HCT116 (cell line): ENCODE results near the gene UPP1. TPM values are rescaled to one million over a fixed set of nuclear protein-coding genes. Genes with fewer than 3 reads are reported as not detected.

Experiments used
- ATAC-seq: fragments of 200-7000 bp; cut with Tn5 transposase; 2 replicates; pipeline ENCODE4 v1.9.1; 2020; ENCODE audit warnings: mild to moderate bottlenecking, moderate library complexity
- BruUV-seq: library from RNA; stranded (reverse); fragments of 400-500 nt; replicated peaks from 2 replicates; lab custom pipeline; 2021; lab: Mats Ljungman, UMichigan
- CTCF ChIA-PET: fragments of 300-600 bp; sonication (Branson Sonifier 250); formaldehyde crosslinking; loops from one replicate; lab custom pipeline; 2021; ENCODE audit warnings: antibody characterized with exemption; lab: Charles Lee
- POLR2A ChIA-PET: fragments of 300-600, 350-600 bp; sonication (Branson Sonifier 250); formaldehyde crosslinking; loops from one replicate; lab custom pipeline; 2021; ENCODE audit warnings: antibody characterized with exemption; lab: Charles Lee
- RAD21 ChIA-PET, 2 experiments: fragments of 300-600 bp; sonication (Branson Sonifier 250); formaldehyde crosslinking; loops; one replicate each; lab custom pipeline; 2023; ENCODE audit warnings: low total read pairs in 2 of 2; ENCODE audit not compliant: uncharacterized antibody in 2 of 2, unreplicated experiment in 2 of 2, low non-redundant PET in 1 of 2; lab: Charles Lee
- DNase-seq: peaks from one replicate; pipeline ENCODE4 v3.0.0-alpha.2; 2010; ENCODE audit warnings: low read depth, low spot score
- H2AFZ ChIP-seq: fragments of 200-600 bp; shearing (Covaris generic), sonication (generic); 2 replicates; pipeline ENCODE4 v1.6.1; 2017; ENCODE audit warnings: low read depth, mixed run types, mixed read lengths, antibody characterized with exemption, low read length; ENCODE audit not compliant: poor library complexity, severe bottlenecking
- H3K27ac ChIP-seq: 2 replicates; pipeline ENCODE4 v1.5.1; 2012; ENCODE audit warnings: low read depth, low read length
- H3K27me3 ChIP-seq: fragments of 200-600 bp; sonication (generic); 2 replicates; pipeline ENCODE4 v1.6.1; 2016; ENCODE audit warnings: mixed run types, low read length, mixed read lengths; ENCODE audit not compliant: insufficient read depth
- H3K36me3 ChIP-seq, 2 experiments: fragments of 200-500 bp in 1 of 2; fragments of 200-600 bp in 1 of 2; sonication (Bioruptor generic) in 1 of 2; sonication (generic) in 1 of 2; 2 replicates each; pipeline versions ENCODE4 v1.5.1 to v1.6.1; 2014 to 2016; ENCODE audit warnings: low read length in 2 of 2, inconsistent platforms in 1 of 2, mixed read lengths in 1 of 2, mixed run types in 1 of 2; ENCODE audit not compliant: insufficient read depth in 2 of 2, control insufficient read depth in 1 of 2
- H3K4me1 ChIP-seq, 2 experiments: fragments of 200-600 bp in 1 of 2; sonication (generic) in 1 of 2; 2 replicates each; pipeline versions ENCODE4 v1.5.1 to v1.6.1; 2012 to 2017; ENCODE audit warnings: low read length in 2 of 2, inconsistent platforms in 1 of 2, mild to moderate bottlenecking in 1 of 2, mixed read lengths in 1 of 2, mixed run types in 1 of 2, moderate library complexity in 1 of 2; ENCODE audit not compliant: insufficient read depth in 2 of 2, control insufficient read depth in 1 of 2
- H3K4me2 ChIP-seq: fragments of 200-600 bp; sonication (generic); 2 replicates; pipeline ENCODE4 v1.6.1; 2017; ENCODE audit warnings: mixed run types, low read length, mixed read lengths
- H3K4me3 ChIP-seq, 2 experiments: fragments of 200-600 bp in 1 of 2; sonication (generic) in 1 of 2; replicated peaks in 1 of 2; 2 replicates each; pipeline ENCODE4 v1.5.1; 2011 to 2016; ENCODE audit warnings: low read length in 2 of 2, control low read depth in 1 of 2, low read depth in 1 of 2, mild to moderate bottlenecking in 1 of 2, mixed read lengths in 1 of 2, mixed run types in 1 of 2
- H3K79me2 ChIP-seq: fragments of 200-600 bp; sonication (generic); 2 replicates; pipeline ENCODE4 v1.6.1; 2017; ENCODE audit warnings: mild to moderate bottlenecking, mixed run types, low read length, moderate library complexity, mixed read lengths; ENCODE audit not compliant: insufficient read depth
- H3K9ac ChIP-seq: fragments of 200-600 bp; sonication (generic); 2 replicates; pipeline ENCODE4 v1.6.1; 2016; ENCODE audit warnings: low read length, mixed read lengths
- H3K9me2 ChIP-seq: fragments of 200-600 bp; sonication (generic), shearing (Covaris generic); 2 replicates; pipeline ENCODE4 v1.6.1; 2017; ENCODE audit warnings: mixed run types, mild to moderate bottlenecking, moderate library complexity; ENCODE audit not compliant: insufficient read depth
- H3K9me3 ChIP-seq, 2 experiments: fragments of 200-500 bp in 1 of 2; fragments of 200-600 bp in 1 of 2; sonication (Bioruptor generic) in 1 of 2; sonication (generic) in 1 of 2; 2 replicates each; pipeline ENCODE4 v1.6.1; 2014 to 2017; ENCODE audit warnings: low read length in 2 of 2, mixed read lengths in 2 of 2, inconsistent platforms in 1 of 2, low read depth in 1 of 2, mild to moderate bottlenecking in 1 of 2, mixed run types in 1 of 2, moderate library complexity in 1 of 2; ENCODE audit not compliant: control insufficient read depth in 1 of 2, insufficient read depth in 1 of 2
- H4K20me1 ChIP-seq: fragments of 200-600 bp; sonication (generic), shearing (Covaris generic); 2 replicates; pipeline ENCODE4 v1.6.1; 2017; ENCODE audit warnings: mixed run types, mild to moderate bottlenecking, moderate library complexity; ENCODE audit not compliant: insufficient read depth
- ATF3 ChIP-seq: IDR thresholded peaks from 2 replicates; pipeline ENCODE4 v1.6.1; 2012
- CBX3 ChIP-seq: IDR thresholded peaks from 2 replicates; pipeline ENCODE4 v1.6.1; 2012; ENCODE audit warnings: low read depth
- CEBPB ChIP-seq: IDR thresholded peaks from 2 replicates; pipeline ENCODE4 v1.6.1; 2012; ENCODE audit warnings: low read depth
- JUND ChIP-seq: IDR thresholded peaks from 2 replicates; pipeline ENCODE4 v1.6.1; 2012
- MAX ChIP-seq: IDR thresholded peaks from 2 replicates; pipeline ENCODE4 v1.6.1; 2012
- POLR2A ChIP-seq: IDR thresholded peaks from 2 replicates; pipeline ENCODE4 v1.7.0; 2011; ENCODE audit warnings: borderline replicate concordance; ENCODE audit not compliant: insufficient read depth, insufficient read length; ENCODE audit errors: extremely low read depth
- POLR2AphosphoS5 ChIP-seq: IDR thresholded peaks from 2 replicates; pipeline ENCODE4 v1.6.1; 2011; ENCODE audit warnings: mild to moderate bottlenecking, low read depth, low read length, moderate library complexity
- SIN3A ChIP-seq: IDR thresholded peaks from 2 replicates; pipeline ENCODE4 v1.6.1; 2012; ENCODE audit warnings: low read depth
- SP1 ChIP-seq: IDR thresholded peaks from 2 replicates; pipeline ENCODE4 v1.6.1; 2012; ENCODE audit warnings: low read depth
- ZNF274 ChIP-seq: fragments of 200-500 bp; sonication (Bioruptor generic); IDR thresholded peaks from 2 replicates; pipeline ENCODE4 v1.6.1; 2014; ENCODE audit warnings: mild to moderate bottlenecking, low read depth, low read length, inconsistent platforms
- intact Hi-C: fragments of 100-400 bp; cut with micrococcal nuclease; formaldehyde crosslinking; loops from 2 replicates; pipeline ENCODE4 v1.10.0; 2022
- total RNA-seq: library from RNA; stranded (reverse); gene quantifications from one replicate; pipeline ENCODE4 v1.2.1, GENCODE V29; 2021; ENCODE audit not compliant: unreplicated experiment
- TF ChIP-seq, protein P1 (sequence below): IDR thresholded peaks from 2 replicates; pipeline ENCODE4 v1.6.1; 2011; ENCODE audit warnings: mild to moderate bottlenecking, low read length, moderate library complexity; ENCODE audit not compliant: insufficient replicate concordance; ENCODE audit errors: extremely low read depth

Gene UPP1
- total RNA-seq, 1 experiment from 2014 or later = 42.7 TPM

DNA sequence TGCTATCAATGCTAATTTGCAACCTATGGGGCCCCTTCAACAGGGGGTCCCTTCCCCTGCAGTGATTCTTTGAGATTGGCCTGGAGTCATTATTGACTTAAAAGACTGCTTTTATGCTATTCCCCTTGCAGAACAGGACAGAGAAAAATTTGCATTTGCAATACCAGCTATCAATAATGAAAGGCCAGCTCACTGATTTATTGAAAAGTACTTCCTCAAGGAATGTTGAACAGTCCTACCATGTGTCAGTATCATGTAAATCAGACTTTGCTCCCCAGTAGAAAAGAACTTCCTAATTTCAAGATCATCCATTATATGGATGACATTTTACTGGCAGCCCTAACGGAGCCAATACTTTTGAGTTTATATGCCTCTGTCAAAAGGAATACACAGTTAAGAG is 52.5 kb downstream of the UPP1 start:
- BruUV-seq = no TSS peak
- H3K4me1 ChIP-seq = peaks cover 7% of the 10 kb centered on the region in 2 experiments; a peak in 2 of 4 replicates
- no peak overlapping the region for H3K27ac ChIP-seq
- DNase-seq (no peak), ATAC-seq (no peak)
- no peaks in the 10 kb centered on the region for H3K9me3 ChIP-seq
- ChIA-PET POLR2A (no interaction called here), CTCF (interaction anchor here (1.7 kb wide), 1 partner anchor 13 kb away, joined by 4 read pairs; no protein-coding TSS in a partner anchor), RAD21 (no interaction called here)
- no peak for TF ChIP-seq POLR2A
- TF ChIP-seq SP1 = no peak
- TF ChIP-seq CBX3 = no peak
- TF ChIP-seq, protein P1, sequence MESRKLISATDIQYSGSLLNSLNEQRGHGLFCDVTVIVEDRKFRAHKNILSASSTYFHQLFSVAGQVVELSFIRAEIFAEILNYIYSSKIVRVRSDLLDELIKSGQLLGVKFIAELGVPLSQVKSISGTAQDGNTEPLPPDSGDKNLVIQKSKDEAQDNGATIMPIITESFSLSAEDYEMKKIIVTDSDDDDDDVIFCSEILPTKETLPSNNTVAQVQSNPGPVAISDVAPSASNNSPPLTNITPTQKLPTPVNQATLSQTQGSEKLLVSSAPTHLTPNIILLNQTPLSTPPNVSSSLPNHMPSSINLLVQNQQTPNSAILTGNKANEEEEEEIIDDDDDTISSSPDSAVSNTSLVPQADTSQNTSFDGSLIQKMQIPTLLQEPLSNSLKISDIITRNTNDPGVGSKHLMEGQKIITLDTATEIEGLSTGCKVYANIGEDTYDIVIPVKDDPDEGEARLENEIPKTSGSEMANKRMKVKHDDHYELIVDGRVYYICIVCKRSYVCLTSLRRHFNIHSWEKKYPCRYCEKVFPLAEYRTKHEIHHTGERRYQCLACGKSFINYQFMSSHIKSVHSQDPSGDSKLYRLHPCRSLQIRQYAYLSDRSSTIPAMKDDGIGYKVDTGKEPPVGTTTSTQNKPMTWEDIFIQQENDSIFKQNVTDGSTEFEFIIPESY = no peak
- no peak for TF ChIP-seq MAX
- no peak for TF ChIP-seq ZNF274
- no peak for TF ChIP-seq ATF3
- no peak for TF ChIP-seq SIN3A
- no peak for TF ChIP-seq POLR2AphosphoS5
- no peak for TF ChIP-seq CEBPB
- no peak for TF ChIP-seq JUND
- H3K9me2 ChIP-seq = no peaks in the 10 kb centered on the region
- H3K27me3 ChIP-seq = no peaks in the 10 kb centered on the region
- H3K36me3 ChIP-seq = no peaks in the 10 kb centered on the region
- H3K79me2 ChIP-seq = no peaks in the 10 kb centered on the region
- intact Hi-C loops = no loop called here
- no peak overlapping the region for H2AFZ ChIP-seq
- no peak overlapping the region for H3K4me3 ChIP-seq
- H3K9ac ChIP-seq = no peak overlapping the region
- no peak overlapping the region for H3K4me2 ChIP-seq
- H4K20me1 ChIP-seq = no peaks in the 10 kb centered on the region
